ENCODE data around the gene FOXP1. TPM values are rescaled to one million over a fixed set of nuclear protein-coding genes. Genes with fewer than 3 reads are reported as not detected.

The FOXP1 gene
- total and polyA plus RNA-seq, 2 of the 8 experiments (the other 6 are each of a cell fraction or from before 2014, with no cell fraction given), result 13.9 to 25.4 TPM

DNA sequence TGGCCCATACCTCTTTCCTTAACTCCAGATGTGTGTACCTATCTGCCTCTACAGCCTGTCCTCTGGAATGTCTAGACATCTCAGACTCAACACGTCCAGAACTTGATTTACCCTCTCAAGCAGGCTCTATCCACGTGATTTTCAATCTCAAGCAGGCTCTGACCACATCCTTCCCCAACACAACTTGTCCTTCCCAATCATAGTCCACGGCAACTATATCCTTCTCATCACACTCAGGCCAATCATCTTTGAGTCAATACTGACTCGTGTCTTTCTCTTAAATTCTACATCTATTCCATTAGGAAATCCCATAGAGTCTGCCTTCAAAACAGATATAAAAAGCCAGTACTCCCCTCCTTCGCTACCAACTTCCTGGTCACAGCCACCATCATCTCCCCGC, 70.4 kb downstream of the FOXP1 start:
- Histone ChIP-seq H3K79me1 (ENCODE audit: low read depth, low read length) (no peaks in the 10 kb centered on the region; the same call in 1 of the 2 replicates), H3K9ac (replicated peaks in 1 of 4; ENCODE audit: extremely low read depth in 1 of 4, low read depth in 3 of 4, low read length in 3 of 4) (no peak overlapping the region), H4K5ac (ENCODE audit: insufficient read length, low read depth, low read length) (no peak overlapping the region), H3K14ac (ENCODE audit: insufficient read length) (no peak overlapping the region), H2BK5ac (ENCODE audit: low read depth, low read length) (no peak overlapping the region), H3K36me3 (ENCODE audit: control insufficient read depth in 2 of 4, insufficient read depth in 4 of 4, low read length in 3 of 4) (no peaks in the 10 kb centered on the region), H3K4me1 (replicated peaks in 1 of 4; ENCODE audit: control insufficient read depth in 3 of 4, insufficient read depth in 4 of 4, low read length in 3 of 4) (peaks cover 0 to 10% (median 5%) of the 10 kb centered on the region in 4 experiments; a peak in 4 of 7 replicates), H3K4me3 (ENCODE audit: extremely low read depth in 1 of 4, insufficient read depth in 2 of 4, low read depth in 3 of 4, low read length in 4 of 4) (no peak overlapping the region), H3K9me3 (ENCODE audit: insufficient read depth in 2 of 2, low read depth in 1 of 2, low read length in 1 of 2) (no peaks in the 10 kb centered on the region), H3K23me2 (ENCODE audit: low read depth, low read length) (no peaks in the 10 kb centered on the region), H2BK15ac (ENCODE audit: low read length) (no peak overlapping the region), H4K8ac (ENCODE audit: extremely low read depth, insufficient read depth, low read length) (no peak overlapping the region), H3K4me2 (ENCODE audit: insufficient read depth in 1 of 2, low read depth in 2 of 2, low read length in 2 of 2) (no peak overlapping the region), H2BK12ac (ENCODE audit: low read depth, low read length) (no peak overlapping the region), H3K18ac (ENCODE audit: extremely low read depth, low read length) (no peak overlapping the region), H3K23ac (ENCODE audit: insufficient read length) (no peak overlapping the region), H4K91ac (replicated peaks; ENCODE audit: insufficient read length, low read length) (no peak overlapping the region), H3K79me2 (ENCODE audit: control insufficient read depth in 1 of 2, insufficient read depth in 2 of 2, low read length in 2 of 2) (no peaks in the 10 kb centered on the region), H2BK120ac (replicated peaks; ENCODE audit: low read depth, low read length) (no peak overlapping the region), H3K56ac (replicated peaks; ENCODE audit: insufficient read length, low read depth, low read length) (no peak overlapping the region), H2BK20ac (ENCODE audit: low read length) (no peak overlapping the region), H3K27ac (ENCODE audit: low read depth, low read length) (no peak overlapping the region), H3K27me3 (replicated peaks in 1 of 4; ENCODE audit: control insufficient read depth in 3 of 4, extremely low read depth in 1 of 4, insufficient read depth in 3 of 4, low read length in 3 of 4) (no peaks in the 10 kb centered on the region), H2AK5ac (ENCODE audit: low read depth, low read length) (no peak overlapping the region), H4K20me1 (replicated peaks in 1 of 2; ENCODE audit: control insufficient read depth in 1 of 2, insufficient read depth in 2 of 2, low read length in 2 of 2) (peaks cover 0 to 2% of the 10 kb centered on the region in 2 experiments), H3K4ac (replicated peaks; ENCODE audit: insufficient read length, low read depth, low read length) (no peak overlapping the region), H2AFZ (ENCODE audit: low read length) (no peak overlapping the region)
- ChIA-PET CTCF (ENCODE audit: partially characterized antibody) (interaction anchor here (0.7 to 1.7 kb wide), 5 partner anchors 12 to 138 kb away, joined by 3 to 4 read pairs (median 3); partner anchors contain the start of gene FOXP1), POLR2A (ENCODE audit: partially characterized antibody) (no interaction called here)
- 91% methylated on average over 6 of the region's 6 CpGs; no CpG with 5 or more reads in 1 of the 2 experiments for WGBS, 2 experiments (ENCODE audit: extremely low coverage in 1 of 2, insufficient coverage in 1 of 2, insufficient read length in 1 of 2, insufficient replicate concordance in 2 of 2, low coverage in 1 of 2, low lambda C conversion rate in 2 of 2, missing lambda C conversion rate in 1 of 2)
- no peak for FAIRE-seq
- DNase-seq (ENCODE audit: low read depth in 1 of 2, low spot score in 2 of 2), result no peak
- TF ChIP-seq NRF1 (IDR thresholded peaks at IDR 0.05; ENCODE audit: low read depth, low read length) (no peak), PHF8 (conservative IDR thresholded peaks at IDR 0.05; ENCODE audit: low read depth, low read length) (no peak), SAP30 (IDR thresholded peaks at IDR 0.05; ENCODE audit: insufficient read depth, insufficient replicate concordance, low read length) (no peak), RBBP5 (IDR thresholded peaks at IDR 0.05; ENCODE audit: borderline replicate concordance, low read depth, low read length) (no peak), KDM4A (IDR thresholded peaks at IDR 0.05; ENCODE audit: low read depth, low read length, severe bottlenecking) (no peak), SP4 (IDR thresholded peaks at IDR 0.05; ENCODE audit: low read length) (no peak), SP1 (IDR thresholded peaks at IDR 0.05; ENCODE audit: low read depth, low read length) (no peak), JUND (IDR thresholded peaks at IDR 0.05; ENCODE audit: low read length) (no peak), SUZ12 (IDR thresholded peaks at IDR 0.05; ENCODE audit: low read length) (no peak), TEAD4 (IDR thresholded peaks at IDR 0.05; ENCODE audit: low read depth, low read length) (no peak), RNF2 (IDR thresholded peaks at IDR 0.05; ENCODE audit: borderline replicate concordance, low read depth, low read length, missing control alignments, poor library complexity, severe bottlenecking) (no peak), KDM1A (IDR thresholded peaks at IDR 0.05; ENCODE audit: borderline replicate concordance, low read length) (no peak)
- TF ChIP-seq, protein P1, sequence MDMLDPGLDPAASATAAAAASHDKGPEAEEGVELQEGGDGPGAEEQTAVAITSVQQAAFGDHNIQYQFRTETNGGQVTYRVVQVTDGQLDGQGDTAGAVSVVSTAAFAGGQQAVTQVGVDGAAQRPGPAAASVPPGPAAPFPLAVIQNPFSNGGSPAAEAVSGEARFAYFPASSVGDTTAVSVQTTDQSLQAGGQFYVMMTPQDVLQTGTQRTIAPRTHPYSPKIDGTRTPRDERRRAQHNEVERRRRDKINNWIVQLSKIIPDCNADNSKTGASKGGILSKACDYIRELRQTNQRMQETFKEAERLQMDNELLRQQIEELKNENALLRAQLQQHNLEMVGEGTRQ (IDR thresholded peaks at IDR 0.05; ENCODE audit: low read length), result no peak

Data from H1 (cell line).